Loucy (cell line): ENCODE data around the gene TLL1.

Experiments
- H2AFZ ChIP-seq: fragments of 200-600 bp; sonication (generic); 2 replicates; pipeline ENCODE4 v1.6.0; 2016; ENCODE audit warnings: antibody characterized with exemption, mild to moderate bottlenecking, low read length, moderate library complexity
- H3F3A ChIP-seq: fragments of 200-600 bp; 2 replicates; pipeline ENCODE4 v1.6.0; 2016; ENCODE audit warnings: antibody characterized with exemption, low read depth, mild to moderate bottlenecking
- H3K27me3 ChIP-seq: fragments of 200-600 bp; sonication (generic); 2 replicates; pipeline ENCODE4 v1.6.1; 2014; ENCODE audit warnings: low read length, mild to moderate bottlenecking; ENCODE audit not compliant: insufficient read depth, poor library complexity, severe bottlenecking
- H3K36me3 ChIP-seq: fragments of 200-600 bp; sonication (generic); 2 replicates; pipeline ENCODE4 v1.6.1; 2016; ENCODE audit warnings: low read length; ENCODE audit not compliant: insufficient read depth
- H3K4me1 ChIP-seq: fragments of 200-600 bp; sonication (generic); 2 replicates; pipeline ENCODE4 v1.5.1; 2014; ENCODE audit warnings: low read length, mild to moderate bottlenecking; ENCODE audit not compliant: insufficient read depth, poor library complexity, severe bottlenecking
- H3K4me2 ChIP-seq: fragments of 200-600 bp; sonication (generic); 2 replicates; pipeline ENCODE4 v1.6.0; 2014; ENCODE audit warnings: antibody characterized with exemption, low read length, low read depth, mild to moderate bottlenecking; ENCODE audit not compliant: poor library complexity, severe bottlenecking
- H3K4me3 ChIP-seq: fragments of 200-600 bp; sonication (generic); 2 replicates; pipeline ENCODE4 v1.5.1; 2014; ENCODE audit warnings: low read length, mild to moderate bottlenecking, mixed read lengths; ENCODE audit not compliant: poor library complexity, severe bottlenecking
- H3K79me2 ChIP-seq: fragments of 200-600 bp; sonication (generic); 2 replicates; pipeline ENCODE4 v1.6.1; 2014; ENCODE audit warnings: low read length; ENCODE audit not compliant: insufficient read depth
- H3K9ac ChIP-seq: fragments of 200-600 bp; sonication (generic); 2 replicates; pipeline ENCODE4 v1.6.0; 2014; ENCODE audit warnings: mild to moderate bottlenecking, low read depth, low read length, moderate library complexity; ENCODE audit not compliant: poor library complexity, severe bottlenecking
- H3K9me2 ChIP-seq: fragments of 200-600 bp; sonication (generic); replicated peaks from 2 replicates; pipeline ENCODE4 v1.6.1; 2016; ENCODE audit warnings: low read depth, low read length, mixed read lengths
- H3K9me3 ChIP-seq: fragments of 200-600 bp; sonication (generic); 2 replicates; pipeline ENCODE4 v1.6.1; 2014; ENCODE audit warnings: mild to moderate bottlenecking, antibody characterized with exemption, low read length, low read depth; ENCODE audit not compliant: insufficient read depth
- H4K20me1 ChIP-seq: fragments of 200-600 bp; sonication (generic); 2 replicates; pipeline ENCODE4 v1.6.0; 2014; ENCODE audit warnings: antibody characterized with exemption, low read length, mild to moderate bottlenecking; ENCODE audit not compliant: insufficient read depth, poor library complexity, severe bottlenecking
- CTCF ChIP-seq: fragments of 200-600 bp; sonication (generic); conservative IDR thresholded peaks from 2 replicates; pipeline ENCODE4 v1.5.1; 2014; ENCODE audit warnings: mild to moderate bottlenecking, antibody characterized with exemption, low read length
- EZH2phosphoT487 ChIP-seq: fragments of 200-600 bp; IDR thresholded peaks from 2 replicates; pipeline ENCODE4 v1.6.1; 2018; ENCODE audit warnings: antibody characterized with exemption, mild to moderate bottlenecking, moderate library complexity, borderline replicate concordance

The TLL1 gene

GRCh38 chr4:166066936-166067335 lies 193.9 kb downstream of the TLL1 start:
- H3K27me3 ChIP-seq = no peaks in the 10 kb centered on the region
- H3K9ac ChIP-seq = no peak overlapping the region
- H3K4me2 ChIP-seq = no peak overlapping the region
- no peaks in the 10 kb centered on the region for H4K20me1 ChIP-seq
- H3F3A ChIP-seq = no peaks in the 10 kb centered on the region; the same call in 1 of the 2 replicates
- no peak for TF ChIP-seq CTCF
- no peak for TF ChIP-seq EZH2phosphoT487
- H3K9me3 ChIP-seq = no peaks in the 10 kb centered on the region
- H2AFZ ChIP-seq = no peak overlapping the region
- H3K4me1 ChIP-seq = peaks cover 3% of the 10 kb centered on the region
- H3K9me2 ChIP-seq = no peaks in the 10 kb centered on the region
- H3K36me3 ChIP-seq = no peaks in the 10 kb centered on the region
- H3K79me2 ChIP-seq = no peaks in the 10 kb centered on the region
- no peak overlapping the region for H3K4me3 ChIP-seq

- Histone ChIP-seq H3K9ac (no peak overlapping the region), H3K27me3 (no peaks in the 10 kb centered on the region), H3F3A (no peaks in the 10 kb centered on the region; the same call in 1 of the 2 replicates), H3K4me1 (peaks cover 3% of the 10 kb centered on the region), H3K4me3 (no peak overlapping the region), H3K4me2 (no peak overlapping the region), H3K79me2 (no peaks in the 10 kb centered on the region), H2AFZ (no peak overlapping the region), H4K20me1 (no peaks in the 10 kb centered on the region), H3K36me3 (no peaks in the 10 kb centered on the region), H3K9me2 (no peaks in the 10 kb centered on the region), H3K9me3 (no peaks in the 10 kb centered on the region)
- TF ChIP-seq CTCF (no peak), EZH2phosphoT487 (no peak)
Observed at GRCh38 chr4:166067915-166068314, 194.9 kb downstream of the TLL1 start.

GRCh38 chr4:166073783-166074182 lies 200.7 kb downstream of the TLL1 start:
- Histone ChIP-seq H2AFZ (no peak overlapping the region), H3K9ac (no peak overlapping the region)

More at GRCh38 chr4:166073783-166074182, 200.7 kb downstream of the TLL1 start:
- Histone ChIP-seq H3K36me3 (no peaks in the 10 kb centered on the region), H3K9me2 (no peaks in the 10 kb centered on the region), H4K20me1 (no peaks in the 10 kb centered on the region), H3K79me2 (no peaks in the 10 kb centered on the region), H3K4me2 (no peak overlapping the region), H3F3A (no peaks in the 10 kb centered on the region), H3K4me1 (peaks cover 3% of the 10 kb centered on the region), H3K4me3 (no peak overlapping the region), H3K9me3 (no peaks in the 10 kb centered on the region), H3K27me3 (no peaks in the 10 kb centered on the region)
- TF ChIP-seq CTCF = no peak
- TF ChIP-seq EZH2phosphoT487 = no peak
